ENCODE data around the gene HOXA9. TPM values are rescaled to one million over a fixed set of nuclear protein-coding genes. Genes with fewer than 3 reads are reported as not detected.

HOXA9 gene
- total RNA-seq, 1 experiment from 2014 or later: 16.7 TPM

GRCh38 chr7:27142580-27143022 lies 22.7 kb downstream of the HOXA9 start:
- Mint-ChIP-seq H3K4me1 (ENCODE audit: low read depth, unreplicated experiment) (no peaks in the 10 kb centered on the region), H3K36me3 (ENCODE audit: insufficient read depth, unreplicated experiment) (peaks cover 11% of the 10 kb centered on the region), H3K4me3 (ENCODE audit: unreplicated experiment) (peak overlapping the region; percentile 78), H3K9me3 (ENCODE audit: unreplicated experiment) (no peaks in the 10 kb centered on the region), H3K27me3 (ENCODE audit: insufficient read depth, unreplicated experiment) (no peaks in the 10 kb centered on the region), H3K27ac (ENCODE audit: unreplicated experiment) (peak overlapping the region; percentile 13)
- 0 out of 2 replicates have a peak, but pooled peaks cover 6% of the 10 kb centered on the region for H3K4me1 ChIP-seq
- CTCF ChIA-PET: interaction anchor here (0.6 to 1.5 kb wide), 3 partner anchors 105 to 289 kb away, joined by 3 to 4 read pairs (median 4); partner anchors contain the start of gene SKAP2
- peak in 1 of 2 experiments; percentile 7 for DNase-seq
- intact Hi-C loops (cut with micrococcal nuclease; ENCODE audit: unreplicated experiment): no loop called here
- BruUV-seq (replicated peaks): no TSS peak
- peak overlapping the region; percentile 57 for H3K4me3 ChIP-seq (ENCODE audit: low read depth, low read length)
- no peaks in the 10 kb centered on the region; the same call in 1 of the 2 replicates for H3K36me3 ChIP-seq (ENCODE audit: control insufficient read depth, insufficient read depth, low read length)
- H3K27me3 ChIP-seq (replicated peaks; ENCODE audit: control insufficient read depth, insufficient read depth, low read length): no peaks in the 10 kb centered on the region
- TF ChIP-seq CTCF (IDR thresholded peaks at IDR 0.05; ENCODE audit: insufficient read depth in 1 of 2, low read depth in 1 of 2, low read length in 1 of 2, severe bottlenecking in 1 of 2, unreplicated experiment in 1 of 2): no peak
- no peaks in the 10 kb centered on the region for H3K9me3 ChIP-seq
- POLR2A ChIA-PET: interaction anchor here (1.1 kb wide), 1 partner anchor 21 kb away, joined by 3 read pairs; no protein-coding TSS in a partner anchor

- ChIA-PET CTCF (interaction anchor here (0.6 to 1.3 kb wide), 4 partner anchors 14 to 288 kb away, joined by 3 to 4 read pairs (median 3); partner anchors contain the start of gene HOXA7), POLR2A (no interaction called here)
- 0 out of 2 replicates have a peak, but pooled peaks cover 2% of the 10 kb centered on the region for H3K4me1 ChIP-seq
- intact Hi-C loops (cut with micrococcal nuclease; ENCODE audit: unreplicated experiment): no loop called here
- Mint-ChIP-seq H3K9me3 (ENCODE audit: unreplicated experiment) (no peaks in the 10 kb centered on the region), H3K27me3 (ENCODE audit: insufficient read depth, unreplicated experiment) (no peaks in the 10 kb centered on the region), H3K27ac (ENCODE audit: unreplicated experiment) (peak overlapping the region; percentile 13), H3K4me3 (ENCODE audit: unreplicated experiment) (peak overlapping the region; percentile 78), H3K36me3 (ENCODE audit: insufficient read depth, unreplicated experiment) (peaks cover 11% of the 10 kb centered on the region), H3K4me1 (ENCODE audit: low read depth, unreplicated experiment) (no peaks in the 10 kb centered on the region)
- H3K36me3 ChIP-seq (ENCODE audit: control insufficient read depth, insufficient read depth, low read length): no peaks in the 10 kb centered on the region; the same call in 1 of the 2 replicates
- no peaks in the 10 kb centered on the region for H3K27me3 ChIP-seq (replicated peaks; ENCODE audit: control insufficient read depth, insufficient read depth, low read length)
- DNase-seq: peak in 1 of 2 experiments; percentile 26
- no TSS peak for BruUV-seq (replicated peaks)
- no peak for TF ChIP-seq CTCF (IDR thresholded peaks at IDR 0.05; ENCODE audit: insufficient read depth in 1 of 2, low read depth in 1 of 2, low read length in 1 of 2, severe bottlenecking in 1 of 2, unreplicated experiment in 1 of 2)
- H3K4me3 ChIP-seq (ENCODE audit: low read depth, low read length): peak overlapping the region; percentile 57
- no peaks in the 10 kb centered on the region for H3K9me3 ChIP-seq
Observed at GRCh38 chr7:27141923-27142579, 23.3 kb downstream of the HOXA9 start.

- Histone ChIP-seq H3K4me1 (no peaks in the 10 kb centered on the region), H3K4me3 (ENCODE audit: low read depth, low read length) (no peak overlapping the region), H3K36me3 (ENCODE audit: control insufficient read depth, insufficient read depth, low read length) (no peaks in the 10 kb centered on the region; the same call in 1 of the 2 replicates), H3K27me3 (replicated peaks; ENCODE audit: control insufficient read depth, insufficient read depth, low read length) (no peaks in the 10 kb centered on the region), H3K9me3 (no peaks in the 10 kb centered on the region)
- CTCF ChIA-PET: interaction anchor here (0.9 to 1.3 kb wide), 2 partner anchors 15 to 20 kb away, joined by 3 read pairs; partner anchors contain the start of gene HOXA7
- H3K27me3 Mint-ChIP-seq (ENCODE audit: insufficient read depth, unreplicated experiment): no peaks in the 10 kb centered on the region
- no peak for TF ChIP-seq CTCF (IDR thresholded peaks at IDR 0.05; ENCODE audit: insufficient read depth in 1 of 2, low read depth in 1 of 2, low read length in 1 of 2, severe bottlenecking in 1 of 2, unreplicated experiment in 1 of 2)
- H3K36me3 Mint-ChIP-seq (ENCODE audit: insufficient read depth, unreplicated experiment): peaks cover 11% of the 10 kb centered on the region
- no peaks in the 10 kb centered on the region for H3K9me3 Mint-ChIP-seq (ENCODE audit: unreplicated experiment)
- intact Hi-C loops (cut with micrococcal nuclease; ENCODE audit: unreplicated experiment): no loop called here
- no peak overlapping the region for H3K27ac Mint-ChIP-seq (ENCODE audit: unreplicated experiment)
- H3K4me1 Mint-ChIP-seq (ENCODE audit: low read depth, unreplicated experiment): no peaks in the 10 kb centered on the region
- POLR2A ChIA-PET: no interaction called here
- DNase-seq: no peak
- no TSS peak for BruUV-seq (replicated peaks)
- no peak overlapping the region for H3K4me3 Mint-ChIP-seq (ENCODE audit: unreplicated experiment)
Observed at GRCh38 chr7:27141137-27141922, 24.0 kb downstream of the HOXA9 start.

Measured in Caco-2 (cell line).